Type B pancreatic cell (in vitro differentiated cells): ENCODE results near the gene PDE6D. TPM values are rescaled to one million over a fixed set of nuclear protein-coding genes. Genes with fewer than 3 reads are reported as not detected.
"Not testable (repeated sequence)": the region's sequence is repeated elsewhere in the genome, so short reads cannot be mapped to it uniquely, and the experiment has no call there.

Experiments used
- DNase-seq: peaks from one replicate; pipeline ENCODE4 v3.0.0; 2021; ENCODE audit warnings: mixed read lengths; ENCODE audit not compliant: unreplicated experiment; ENCODE audit errors: extremely low spot score
- H3K27ac Mint-ChIP-seq: 2 replicates; pipeline ENCODE4 v1.8.0; 2021; ENCODE audit warnings: mild to moderate bottlenecking, mixed read lengths
- H3K27me3 Mint-ChIP-seq: 2 replicates; pipeline ENCODE4 v1.8.0; 2021; ENCODE audit warnings: mixed read lengths
- H3K36me3 Mint-ChIP-seq: 2 replicates; pipeline ENCODE4 v1.8.0; 2021; ENCODE audit warnings: mixed read lengths
- H3K4me1 Mint-ChIP-seq: one replicate; pipeline ENCODE4 v1.8.0; 2021; ENCODE audit warnings: mixed read lengths; ENCODE audit not compliant: unreplicated experiment
- H3K4me3 Mint-ChIP-seq: 2 replicates; pipeline ENCODE4 v1.8.0; 2021; ENCODE audit warnings: mild to moderate bottlenecking, mixed read lengths
- H3K9me3 Mint-ChIP-seq: 2 replicates; pipeline ENCODE4 v1.8.0; 2021; ENCODE audit warnings: mixed read lengths
- CTCF ChIP-seq: fragments of 200-600 bp; sonication (generic); conservative IDR thresholded peaks from 2 replicates; pipeline ENCODE4 v1.5.0; 2021; ENCODE audit warnings: antibody characterized with exemption, mild to moderate bottlenecking
- total RNA-seq: library from RNA; stranded (reverse); gene quantifications from 2 replicates; pipeline ENCODE4 v1.2.1, GENCODE V29; 2021; ENCODE audit warnings: low replicate concordance

The PDE6D gene
- total RNA-seq, 1 donor from 2014 or later: 24.3 TPM

- peak; percentile 95 for TF ChIP-seq CTCF
- Mint-ChIP-seq H3K9me3 (no peaks in the 10 kb centered on the region), H3K36me3 (peaks cover 11% of the 10 kb centered on the region), H3K4me1 (peaks cover 39% of the 10 kb centered on the region), H3K27ac (peak overlapping the region; percentile 94), H3K4me3 (peak overlapping the region; percentile 54), H3K27me3 (no peaks in the 10 kb centered on the region)
- peak; percentile 82 for DNase-seq
Measured at GRCh38 chr2:231714639-231715498, 66.2 kb downstream of the PDE6D start.

- peak; percentile 91 for DNase-seq
- peak overlapping the region; percentile 94 for H3K27ac Mint-ChIP-seq
- H3K9me3 Mint-ChIP-seq: no peaks in the 10 kb centered on the region
- peak overlapping the region; percentile 79 for H3K4me3 Mint-ChIP-seq
- TF ChIP-seq CTCF: peak; percentile 96
- H3K4me1 Mint-ChIP-seq: peaks cover 39% of the 10 kb centered on the region
- no peaks in the 10 kb centered on the region for H3K27me3 Mint-ChIP-seq
- peaks cover 11% of the 10 kb centered on the region for H3K36me3 Mint-ChIP-seq
Measured at GRCh38 chr2:231713730-231714638, 67.1 kb downstream of the PDE6D start.

- H3K27me3 Mint-ChIP-seq, DNase-seq, H3K9me3 Mint-ChIP-seq: not testable (repeated sequence)
- Mint-ChIP-seq H3K27ac (peak overlapping the region; percentile 94), H3K4me3 (peak overlapping the region; percentile 79), H3K4me1 (peaks cover 34% of the 10 kb centered on the region), H3K36me3 (peaks cover 14% of the 10 kb centered on the region)
Measured at GRCh38 chr2:231713406-231713729, 67.7 kb downstream of the PDE6D start.

GRCh38 chr2:231712451-231713021 lies 68.5 kb downstream of the PDE6D start:
- Mint-ChIP-seq H3K4me3 (peak overlapping the region; percentile 89), H3K27ac (peak overlapping the region; percentile 82), H3K4me1 (peaks cover 33% of the 10 kb centered on the region), H3K36me3 (peaks cover 15% of the 10 kb centered on the region)
- not testable (repeated sequence) for H3K9me3 Mint-ChIP-seq, DNase-seq, H3K27me3 Mint-ChIP-seq

GRCh38 chr2:231711677-231712450 lies 69.2 kb downstream of the PDE6D start:
- Mint-ChIP-seq H3K27ac (peak overlapping the region; percentile 82), H3K36me3 (peaks cover 15% of the 10 kb centered on the region), H3K4me3 (peak overlapping the region; percentile 89), H3K9me3 (no peaks in the 10 kb centered on the region), H3K27me3 (peaks cover 8% of the 10 kb centered on the region), H3K4me1 (peaks cover 33% of the 10 kb centered on the region)
- no peak for TF ChIP-seq CTCF
- no peak for DNase-seq
